ENCODE results near the gene STAP2.

GRCh38 chr19:4362831-4363545 is 24.4 kb upstream of the STAP2 start:
- TF ChIP-seq ZFP3 (CRISPR knock-in tag; IDR thresholded peaks at IDR 0.05) (no peak), PPARA (CRISPR knock-in tag; IDR thresholded peaks at IDR 0.05; ENCODE audit: borderline replicate concordance) (no peak), PATZ1 (CRISPR knock-in tag; IDR thresholded peaks at IDR 0.05; ENCODE audit: borderline replicate concordance) (no peak), CSDC2 (CRISPR knock-in tag; IDR thresholded peaks at IDR 0.05) (no peak), ESRRG (CRISPR knock-in tag; IDR thresholded peaks at IDR 0.05) (no peak), CREB5 (CRISPR knock-in tag; IDR thresholded peaks at IDR 0.05; ENCODE audit: low read depth) (no peak), ZNF565 (CRISPR knock-in tag; conservative IDR thresholded peaks at IDR 0.05; ENCODE audit: low read depth) (no peak), BACH2 (CRISPR knock-in tag; IDR thresholded peaks at IDR 0.05; ENCODE audit: borderline replicate concordance) (no peak), ARNTL (CRISPR knock-in tag; IDR thresholded peaks at IDR 0.05; ENCODE audit: borderline replicate concordance, low read depth) (no peak), GLIS3 (CRISPR knock-in tag; IDR thresholded peaks at IDR 0.05) (no peak), CSRNP3 (CRISPR knock-in tag; IDR thresholded peaks at IDR 0.05) (no peak), ZNF70 (CRISPR knock-in tag; IDR thresholded peaks at IDR 0.05) (no peak)

Data from SK-N-SH treated with all-trans-retinoic acid at 6 μM for 48 hours (cell line).